ENCODE data around the gene SH3GL1.
"Not testable (repeated sequence)": the region's sequence is repeated elsewhere in the genome, so short reads cannot be mapped to it uniquely, and the experiment has no call there.

SH3GL1 gene

GRCh38 chr19:4360081-4360569, 40.2 kb downstream of the SH3GL1 start:
- no peak for DNase-seq (ENCODE audit: insufficient read length, low spot score)
- no peak for TF ChIP-seq POU2F2 (IDR thresholded peaks at IDR 0.05; ENCODE audit: low read depth, low read length)
- TF ChIP-seq SPI1 (IDR thresholded peaks at IDR 0.05; ENCODE audit: low read depth, low read length), result no peak
- no peak for FAIRE-seq

GRCh38 chr19:4359627-4360000, 40.7 kb downstream of the SH3GL1 start:
- no peak for DNase-seq (ENCODE audit: insufficient read length, low spot score)
- no peak for FAIRE-seq
- TF ChIP-seq POLR2A (IDR thresholded peaks at IDR 0.05; ENCODE audit: low read depth, low read length) (no peak; the same call in 1 of the 2 replicates), TAF1 (IDR thresholded peaks at IDR 0.05; ENCODE audit: low read depth, low read length) (no peak), POU2F2 (IDR thresholded peaks at IDR 0.05; ENCODE audit: low read depth, low read length) (no peak), PAX5 (IDR thresholded peaks at IDR 0.05; ENCODE audit: insufficient read depth, low read length, severe bottlenecking) (no peak), SPI1 (IDR thresholded peaks at IDR 0.05; ENCODE audit: low read depth, low read length) (no peak), POLR2AphosphoS5 (IDR thresholded peaks at IDR 0.05; ENCODE audit: low read depth, low read length) (no peak; the same call in 1 of the 2 replicates)

GRCh38 chr19:4358709-4359626, 41.4 kb downstream of the SH3GL1 start:
- FAIRE-seq, result no peak
- DNase-seq (ENCODE audit: insufficient read length, low spot score), result no peak
- no peak for TF ChIP-seq SPI1 (IDR thresholded peaks at IDR 0.05; ENCODE audit: low read depth, low read length)

- no peak for DNase-seq (ENCODE audit: insufficient read length, low spot score)
- TF ChIP-seq POU2F2 (IDR thresholded peaks at IDR 0.05; ENCODE audit: low read depth, low read length) (0 out of 2 replicates have a peak, but pooled peaks have one; percentile 3), PAX5 (IDR thresholded peaks at IDR 0.05; ENCODE audit: insufficient read depth, low read length, severe bottlenecking) (no peak)
- no peak for FAIRE-seq
These were observed 42.4 kb downstream of the SH3GL1 start for GRCh38 chr19:4357921-4358326.

- DNase-seq (ENCODE audit: insufficient read length, low spot score) (no peak), FAIRE-seq (no peak)
- TF ChIP-seq POLR2AphosphoS5 (IDR thresholded peaks at IDR 0.05; ENCODE audit: low read depth, low read length) (no peak), PAX5 (IDR thresholded peaks at IDR 0.05; ENCODE audit: insufficient read depth, low read length, severe bottlenecking) (no peak), TAF1 (IDR thresholded peaks at IDR 0.05; ENCODE audit: low read depth, low read length) (no peak), POLR2A (IDR thresholded peaks at IDR 0.05; ENCODE audit: low read depth, low read length) (no peak), POU2F2 (IDR thresholded peaks at IDR 0.05; ENCODE audit: low read depth, low read length) (no peak), SPI1 (IDR thresholded peaks at IDR 0.05; ENCODE audit: low read depth, low read length) (no peak)
These were observed 43.1 kb downstream of the SH3GL1 start for GRCh38 chr19:4357095-4357797.

- DNase-seq (ENCODE audit: insufficient read length, low spot score) (no peak), FAIRE-seq (no peak)
- TF ChIP-seq PAX5 (IDR thresholded peaks at IDR 0.05; ENCODE audit: insufficient read depth, low read length, severe bottlenecking) (no peak), POU2F2 (IDR thresholded peaks at IDR 0.05; ENCODE audit: low read depth, low read length) (no peak), SPI1 (IDR thresholded peaks at IDR 0.05; ENCODE audit: low read depth, low read length) (no peak), TAF1 (IDR thresholded peaks at IDR 0.05; ENCODE audit: low read depth, low read length) (no peak), POLR2A (IDR thresholded peaks at IDR 0.05; ENCODE audit: low read depth, low read length) (no peak), POLR2AphosphoS5 (IDR thresholded peaks at IDR 0.05; ENCODE audit: low read depth, low read length) (no peak)
These were observed 45.5 kb downstream of the SH3GL1 start for GRCh38 chr19:4354897-4355296.

GRCh38 chr19:4354282-4354681, 46.1 kb downstream of the SH3GL1 start:
- no peak for DNase-seq (ENCODE audit: insufficient read length, low spot score)
- TF ChIP-seq POU2F2 (IDR thresholded peaks at IDR 0.05; ENCODE audit: low read depth, low read length) (no peak), TAF1 (IDR thresholded peaks at IDR 0.05; ENCODE audit: low read depth, low read length) (no peak), SPI1 (IDR thresholded peaks at IDR 0.05; ENCODE audit: low read depth, low read length) (no peak), PAX5 (IDR thresholded peaks at IDR 0.05; ENCODE audit: insufficient read depth, low read length, severe bottlenecking) (no peak), POLR2A (IDR thresholded peaks at IDR 0.05; ENCODE audit: low read depth, low read length) (no peak), POLR2AphosphoS5 (IDR thresholded peaks at IDR 0.05; ENCODE audit: low read depth, low read length) (no peak)
- FAIRE-seq, result no peak

- TF ChIP-seq POU2F2 (IDR thresholded peaks at IDR 0.05; ENCODE audit: low read depth, low read length), result no peak
- TF ChIP-seq POLR2AphosphoS5 (IDR thresholded peaks at IDR 0.05; ENCODE audit: low read depth, low read length), result no peak
- TF ChIP-seq PAX5 (IDR thresholded peaks at IDR 0.05; ENCODE audit: insufficient read depth, low read length, severe bottlenecking), result no peak
- no peak for DNase-seq (ENCODE audit: insufficient read length, low spot score)
- no peak for FAIRE-seq
These were observed 47.6 kb downstream of the SH3GL1 start for GRCh38 chr19:4352701-4353121.

GRCh38 chr19:4350726-4351125, 49.6 kb downstream of the SH3GL1 start:
- TF ChIP-seq SPI1 (IDR thresholded peaks at IDR 0.05; ENCODE audit: low read depth, low read length), result no peak
- no peak for TF ChIP-seq POU2F2 (IDR thresholded peaks at IDR 0.05; ENCODE audit: low read depth, low read length)
- no peak for TF ChIP-seq POLR2A (IDR thresholded peaks at IDR 0.05; ENCODE audit: low read depth, low read length)
- no peak for TF ChIP-seq PAX5 (IDR thresholded peaks at IDR 0.05; ENCODE audit: insufficient read depth, low read length, severe bottlenecking)
- TF ChIP-seq POLR2AphosphoS5 (IDR thresholded peaks at IDR 0.05; ENCODE audit: low read depth, low read length), result no peak
- no peak for TF ChIP-seq TAF1 (IDR thresholded peaks at IDR 0.05; ENCODE audit: low read depth, low read length)
- DNase-seq (ENCODE audit: insufficient read length, low spot score), result no peak
- no peak for FAIRE-seq

- no peak for TF ChIP-seq PAX5 (IDR thresholded peaks at IDR 0.05; ENCODE audit: insufficient read depth, low read length, severe bottlenecking)
- TF ChIP-seq SPI1 (IDR thresholded peaks at IDR 0.05; ENCODE audit: low read depth, low read length), result no peak
- TF ChIP-seq TAF1 (IDR thresholded peaks at IDR 0.05; ENCODE audit: low read depth, low read length), result no peak
- no peak for TF ChIP-seq POLR2AphosphoS5 (IDR thresholded peaks at IDR 0.05; ENCODE audit: low read depth, low read length)
- no peak for TF ChIP-seq POLR2A (IDR thresholded peaks at IDR 0.05; ENCODE audit: low read depth, low read length)
- TF ChIP-seq POU2F2 (IDR thresholded peaks at IDR 0.05; ENCODE audit: low read depth, low read length), result no peak
- no peak for DNase-seq (ENCODE audit: insufficient read length, low spot score)
- no peak for FAIRE-seq
These were observed 50.2 kb downstream of the SH3GL1 start for GRCh38 chr19:4350111-4350510.

- not testable (repeated sequence) for DNase-seq (ENCODE audit: insufficient read length, low spot score); FAIRE-seq
These were observed 51.1 kb downstream of the SH3GL1 start for GRCh38 chr19:4349225-4349624.
